CD4-positive, alpha-beta T cell treated with Interleukin-2 at 100 ng/mL for 4 hours (primary cell): Measurements from ENCODE around the gene LIN37.
"Not testable (repeated sequence)": the region's sequence is repeated elsewhere in the genome, so short reads cannot be mapped to it uniquely, and the experiment has no call there.

Experiments
- DNase-seq: peaks from one replicate; pipeline ENCODE4 v3.0.0-alpha.2; 2020; ENCODE audit warnings: low spot score

LIN37 gene

DNA sequence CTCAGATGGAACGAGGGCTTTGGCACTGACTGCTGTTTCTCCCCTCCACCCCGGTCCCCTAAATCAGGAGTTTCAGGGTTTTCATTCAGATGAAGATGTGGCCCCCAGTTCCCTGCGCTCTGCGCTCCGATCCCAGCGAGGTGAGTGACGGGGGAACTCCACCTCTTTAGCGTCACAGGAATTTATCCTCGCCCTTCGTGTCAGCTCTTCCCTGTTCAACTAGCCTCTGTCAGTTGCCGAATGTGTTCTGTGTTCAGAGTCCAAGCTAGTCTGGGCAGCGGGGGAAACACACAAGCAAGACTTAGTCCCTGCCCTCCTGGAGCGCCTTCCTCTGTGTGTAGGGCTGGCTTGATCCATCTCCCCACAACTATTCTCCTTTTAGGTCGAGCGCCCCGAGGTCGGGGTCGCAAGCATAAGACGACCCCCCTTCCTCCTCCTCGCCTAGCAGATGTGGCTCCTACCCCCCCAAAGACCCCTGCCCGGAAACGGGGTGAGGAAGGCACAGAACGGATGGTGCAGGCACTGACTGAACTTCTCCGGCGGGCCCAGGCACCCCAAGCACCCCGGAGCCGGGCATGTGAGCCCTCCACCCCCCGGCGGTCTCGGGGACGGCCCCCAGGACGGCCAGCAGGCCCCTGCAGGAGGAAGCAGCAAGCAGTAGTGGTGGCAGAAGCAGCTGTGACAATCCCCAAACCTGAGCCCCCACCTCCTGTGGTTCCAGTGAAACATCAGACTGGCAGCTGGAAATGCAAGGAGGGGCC, 28.8 kb upstream of the LIN37 start:
- DNase-seq: no peak

DNA sequence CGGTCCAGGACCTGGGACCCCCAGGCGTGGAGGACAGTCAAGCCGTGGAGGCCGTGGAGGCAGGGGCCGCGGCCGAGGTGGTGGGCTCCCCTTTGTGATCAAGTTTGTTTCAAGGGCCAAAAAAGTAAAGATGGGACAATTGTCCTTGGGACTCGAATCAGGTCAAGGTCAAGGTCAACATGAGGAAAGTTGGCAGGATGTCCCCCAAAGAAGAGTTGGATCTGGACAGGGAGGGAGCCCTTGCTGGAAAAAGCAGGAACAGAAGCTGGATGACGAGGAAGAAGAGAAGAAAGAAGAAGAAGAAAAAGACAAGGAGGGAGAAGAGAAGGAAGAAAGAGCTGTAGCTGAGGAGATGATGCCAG, 28.2 kb upstream of the LIN37 start:
- no peak for DNase-seq

DNA sequence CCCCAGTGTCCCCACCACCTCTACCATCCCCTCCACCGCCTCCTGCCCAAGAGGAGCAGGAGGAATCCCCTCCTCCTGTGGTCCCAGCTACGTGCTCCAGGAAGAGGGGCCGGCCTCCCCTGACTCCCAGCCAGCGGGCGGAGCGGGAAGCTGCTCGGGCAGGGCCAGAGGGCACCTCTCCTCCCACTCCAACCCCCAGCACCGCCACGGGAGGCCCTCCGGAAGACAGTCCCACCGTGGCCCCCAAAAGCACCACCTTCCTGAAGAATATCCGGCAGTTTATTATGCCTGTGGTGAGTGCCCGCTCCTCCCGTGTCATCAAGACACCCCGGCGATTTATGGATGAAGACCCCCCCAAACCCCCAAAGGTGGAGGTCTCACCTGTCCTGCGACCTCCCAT, 27.7 kb upstream of the LIN37 start:
- no peak for DNase-seq

DNA sequence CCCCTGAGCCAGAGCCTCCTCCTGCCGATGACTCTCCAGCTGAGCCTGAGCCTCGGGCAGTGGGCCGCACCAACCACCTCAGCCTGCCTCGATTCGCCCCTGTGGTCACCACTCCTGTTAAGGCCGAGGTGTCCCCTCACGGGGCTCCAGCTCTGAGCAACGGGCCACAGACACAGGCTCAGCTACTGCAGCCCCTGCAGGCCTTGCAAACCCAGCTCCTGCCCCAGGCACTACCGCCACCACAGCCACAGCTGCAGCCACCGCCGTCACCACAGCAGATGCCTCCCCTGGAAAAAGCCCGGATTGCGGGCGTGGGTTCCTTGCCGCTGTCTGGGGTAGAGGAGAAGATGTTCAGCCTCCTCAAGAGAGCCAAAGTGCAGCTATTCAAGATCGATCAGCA, 27.0 kb upstream of the LIN37 start:
- no peak for DNase-seq

DNA sequence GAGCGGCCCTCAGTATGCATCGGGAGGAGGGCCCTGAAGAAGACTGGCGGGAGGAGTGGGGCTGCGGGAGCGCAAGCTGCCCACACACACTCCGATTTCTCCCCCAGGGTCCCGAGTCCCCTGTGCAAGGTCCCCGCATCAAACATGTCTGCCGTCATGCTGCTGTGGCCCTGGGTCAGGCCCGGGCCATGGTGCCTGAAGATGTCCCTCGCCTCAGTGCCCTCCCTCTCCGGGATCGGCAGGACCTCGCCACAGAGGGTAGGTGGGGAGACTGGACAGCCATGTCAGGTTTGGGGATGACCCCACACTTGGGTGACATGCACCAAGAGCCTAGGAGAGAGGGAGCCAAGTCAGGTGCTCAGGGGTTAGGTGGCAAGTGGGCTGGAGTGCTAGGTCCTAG, 25.9 kb upstream of the LIN37 start:
- DNase-seq: no peak

DNA sequence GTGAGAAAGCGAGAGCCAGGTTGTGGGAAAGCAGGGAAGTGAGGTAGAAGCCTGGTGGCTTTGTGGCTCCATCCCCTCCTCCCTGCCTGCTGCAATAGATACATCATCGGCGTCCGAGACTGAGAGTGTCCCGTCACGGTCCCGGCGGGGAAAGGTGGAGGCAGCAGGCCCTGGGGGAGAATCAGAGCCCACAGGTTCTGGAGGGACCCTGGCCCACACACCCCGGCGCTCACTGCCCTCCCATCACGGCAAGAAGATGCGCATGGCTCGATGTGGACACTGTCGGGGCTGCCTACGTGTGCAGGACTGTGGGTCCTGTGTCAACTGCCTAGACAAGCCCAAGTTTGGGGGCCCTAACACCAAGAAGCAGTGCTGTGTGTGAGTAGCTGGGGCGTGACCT, 25.5 kb upstream of the LIN37 start:
- no peak for DNase-seq

DNA sequence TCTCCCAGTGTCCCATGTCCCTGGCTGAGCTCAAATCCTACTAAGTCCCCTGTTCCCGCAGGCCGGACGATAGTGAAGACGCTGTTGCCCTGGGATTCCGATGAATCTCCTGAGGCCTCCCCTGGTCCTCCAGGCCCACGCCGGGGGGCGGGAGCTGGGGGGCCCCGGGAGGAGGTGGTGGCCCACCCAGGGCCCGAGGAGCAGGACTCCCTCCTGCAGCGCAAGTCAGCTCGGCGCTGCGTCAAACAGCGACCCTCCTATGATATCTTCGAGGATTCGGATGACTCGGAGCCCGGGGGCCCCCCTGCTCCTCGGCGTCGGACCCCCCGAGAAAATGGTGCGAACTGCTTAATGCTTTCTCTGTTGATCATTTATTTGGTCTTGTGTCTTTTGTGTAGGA, 24.7 kb upstream of the LIN37 start:
- no peak for DNase-seq

DNA sequence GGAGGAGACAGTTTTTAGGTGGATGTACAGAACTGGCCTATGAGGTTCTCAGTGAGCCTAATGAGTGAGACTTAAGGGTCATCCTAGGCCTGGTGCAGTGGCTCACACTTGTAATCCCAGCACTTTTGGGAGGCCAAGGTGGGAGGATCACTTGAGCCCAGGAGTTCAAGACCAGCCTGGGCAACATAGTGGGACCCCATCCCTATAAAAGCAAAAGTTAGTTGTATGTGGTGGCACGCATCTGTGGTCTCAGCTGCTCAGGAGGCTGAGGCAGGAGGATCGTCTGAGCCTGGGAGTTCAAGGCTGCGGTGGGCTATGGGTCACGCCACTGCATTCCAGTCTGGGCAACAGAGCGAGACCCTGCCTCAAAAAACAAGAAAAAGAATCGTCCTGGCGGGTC, 24.2 kb upstream of the LIN37 start:
- DNase-seq: not testable (repeated sequence)

DNA sequence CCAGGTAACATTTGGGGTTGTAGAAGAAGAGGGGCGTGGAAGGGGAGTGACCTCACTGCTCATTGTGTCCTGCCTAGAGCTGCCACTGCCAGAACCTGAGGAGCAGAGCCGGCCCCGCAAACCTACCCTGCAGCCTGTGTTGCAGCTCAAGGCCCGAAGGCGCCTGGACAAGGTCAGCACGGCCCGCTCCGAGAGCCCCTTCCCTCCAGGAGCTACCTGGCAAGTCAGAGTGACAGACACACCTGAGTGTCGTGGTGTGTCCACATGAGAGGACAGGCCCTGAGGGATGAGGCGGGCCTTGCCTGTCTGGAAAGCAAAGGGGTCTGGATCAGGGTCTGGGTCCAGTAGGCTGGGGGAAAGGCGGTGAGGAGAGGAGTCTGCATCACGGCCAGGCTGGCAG, 23.8 kb upstream of the LIN37 start:
- DNase-seq: no peak

- DNase-seq: no peak
These were observed 23.0 kb upstream of the LIN37 start for GRCh38 chr19:35725216-35725861.

DNA sequence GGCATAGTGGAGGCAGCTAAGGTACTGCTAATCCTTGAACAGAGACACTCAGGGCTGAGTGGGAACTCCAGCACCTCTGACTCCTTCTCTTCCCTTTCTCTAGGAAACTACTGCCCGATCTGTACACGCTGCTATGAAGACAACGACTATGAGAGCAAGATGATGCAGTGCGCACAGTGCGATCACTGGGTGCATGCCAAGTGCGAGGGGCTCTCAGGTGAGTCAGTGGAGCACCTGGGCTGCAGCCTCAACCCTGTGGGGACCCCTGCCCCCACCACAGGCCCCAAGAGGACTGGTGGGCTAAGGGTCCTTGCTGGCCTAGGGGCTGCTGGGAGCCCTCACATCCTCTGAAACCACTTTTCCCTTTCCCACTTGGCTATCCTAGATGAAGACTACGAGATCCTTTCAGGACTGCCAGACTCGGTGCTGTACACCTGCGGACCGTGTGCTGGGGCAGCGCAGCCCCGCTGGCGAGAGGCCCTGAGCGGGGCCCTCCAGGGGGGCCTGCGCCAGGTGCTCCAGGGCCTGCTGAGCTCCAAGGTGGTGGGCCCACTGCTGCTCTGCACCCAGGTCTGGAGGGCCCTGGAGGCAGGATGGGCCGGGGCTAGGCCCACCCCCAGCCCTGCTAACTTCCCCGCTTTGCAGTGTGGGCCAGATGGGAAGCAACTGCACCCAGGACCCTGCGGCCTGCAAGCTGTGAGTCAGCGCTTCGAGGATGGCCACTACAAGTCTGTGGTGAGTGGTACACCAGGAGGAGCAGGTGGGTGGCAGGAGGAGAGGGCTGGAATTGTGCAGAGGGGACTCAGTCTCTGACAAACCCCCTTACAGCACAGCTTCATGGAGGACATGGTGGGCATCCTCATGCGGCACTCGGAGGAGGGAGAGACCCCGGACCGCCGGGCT, 21.1 kb upstream of the LIN37 start:
- no peak for DNase-seq

DNA sequence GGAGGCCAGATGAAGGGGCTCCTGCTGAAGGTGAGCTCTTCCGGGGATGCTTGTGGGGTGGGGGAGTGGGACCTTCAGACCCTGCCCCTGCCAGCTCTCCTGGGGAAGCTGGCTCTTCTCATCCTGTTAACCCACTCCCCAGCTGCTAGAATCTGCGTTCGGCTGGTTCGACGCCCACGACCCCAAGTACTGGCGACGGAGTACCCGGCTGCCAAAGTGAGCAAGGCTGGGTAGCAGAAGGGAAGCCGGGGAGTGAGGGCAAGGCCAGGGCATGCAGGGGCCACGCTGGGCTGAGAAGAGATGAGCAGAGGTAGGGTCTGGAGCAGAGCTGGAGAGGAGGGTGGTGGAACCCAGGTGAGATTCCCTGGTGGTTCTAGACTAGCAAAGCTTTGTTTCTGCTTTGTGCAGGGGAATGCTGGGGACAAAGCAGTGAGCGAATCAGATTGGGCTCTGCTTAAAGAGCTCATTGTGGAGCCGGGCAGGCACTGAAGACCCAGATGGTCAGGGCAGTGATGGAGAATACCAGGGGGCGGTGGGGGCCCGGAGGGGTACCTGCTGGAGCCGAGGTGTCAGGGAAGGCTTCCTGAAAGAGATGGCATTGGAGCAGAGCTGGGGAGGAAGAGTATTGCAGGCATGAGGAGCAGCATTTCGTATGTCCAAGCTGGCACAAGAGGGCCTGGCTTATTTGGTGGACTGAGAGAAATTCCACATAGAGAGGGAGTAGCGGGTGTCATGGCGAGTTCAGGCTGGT, 20.2 kb upstream of the LIN37 start:
- DNase-seq: no peak

- no peak for DNase-seq
These were observed 19.4 kb upstream of the LIN37 start for GRCh38 chr19:35729021-35729420.

DNA sequence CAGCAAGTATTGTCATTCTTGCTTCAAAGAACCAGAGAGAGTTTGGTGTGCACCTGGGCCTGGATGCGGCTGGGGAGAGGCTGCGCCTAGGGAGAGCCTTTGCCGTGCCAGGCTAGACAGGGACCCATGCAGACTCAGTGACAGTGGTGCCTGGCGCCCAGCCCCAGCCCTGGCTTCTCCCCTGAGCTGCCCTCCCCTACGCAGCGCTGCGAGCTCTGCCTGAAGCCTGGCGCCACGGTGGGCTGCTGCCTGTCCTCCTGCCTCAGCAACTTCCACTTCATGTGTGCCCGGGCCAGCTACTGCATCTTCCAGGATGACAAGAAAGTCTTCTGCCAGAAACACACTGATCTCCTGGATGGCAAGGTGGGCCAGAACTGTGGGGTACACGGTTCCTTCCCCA, 18.6 kb upstream of the LIN37 start:
- DNase-seq: no peak

DNA sequence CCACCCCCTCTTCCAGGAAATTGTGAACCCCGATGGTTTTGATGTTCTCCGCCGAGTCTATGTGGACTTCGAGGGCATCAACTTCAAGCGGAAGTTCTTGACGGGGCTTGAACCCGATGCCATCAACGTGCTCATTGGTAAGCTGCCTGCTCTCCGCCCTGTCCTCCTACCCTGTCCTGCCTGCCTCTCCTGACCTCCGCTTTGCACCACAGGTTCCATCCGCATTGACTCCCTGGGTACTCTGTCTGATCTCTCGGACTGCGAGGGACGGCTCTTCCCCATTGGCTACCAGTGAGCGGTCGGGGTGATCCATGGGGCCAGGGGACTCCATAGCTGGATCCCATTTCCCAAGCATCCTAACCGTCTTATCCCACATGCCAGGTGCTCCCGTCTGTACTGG, 18.1 kb upstream of the LIN37 start:
- DNase-seq: no peak

DNA sequence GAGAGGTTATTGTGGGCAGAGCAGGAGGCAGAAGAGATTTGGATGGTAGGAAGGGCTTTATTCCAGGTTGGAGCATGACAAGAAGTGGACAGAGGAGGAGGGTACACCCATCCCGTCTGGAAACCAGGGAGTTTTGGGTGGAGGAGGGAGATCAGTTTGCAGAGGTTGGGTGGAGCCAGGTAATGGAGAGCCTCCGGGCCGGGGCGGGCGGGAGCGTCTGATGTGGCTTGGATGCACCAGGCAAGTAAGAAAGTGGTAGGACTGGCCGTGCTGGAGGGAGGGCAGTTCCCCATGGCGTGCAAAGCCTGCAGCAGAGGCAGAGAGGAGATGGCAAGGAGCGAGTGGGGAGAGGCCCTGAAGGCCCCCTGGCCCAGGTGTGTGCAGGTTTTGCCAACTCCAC, 17.0 kb upstream of the LIN37 start:
- DNase-seq: no peak

- no peak for DNase-seq
These were observed 16.5 kb upstream of the LIN37 start for GRCh38 chr19:35731779-35732405.

DNA sequence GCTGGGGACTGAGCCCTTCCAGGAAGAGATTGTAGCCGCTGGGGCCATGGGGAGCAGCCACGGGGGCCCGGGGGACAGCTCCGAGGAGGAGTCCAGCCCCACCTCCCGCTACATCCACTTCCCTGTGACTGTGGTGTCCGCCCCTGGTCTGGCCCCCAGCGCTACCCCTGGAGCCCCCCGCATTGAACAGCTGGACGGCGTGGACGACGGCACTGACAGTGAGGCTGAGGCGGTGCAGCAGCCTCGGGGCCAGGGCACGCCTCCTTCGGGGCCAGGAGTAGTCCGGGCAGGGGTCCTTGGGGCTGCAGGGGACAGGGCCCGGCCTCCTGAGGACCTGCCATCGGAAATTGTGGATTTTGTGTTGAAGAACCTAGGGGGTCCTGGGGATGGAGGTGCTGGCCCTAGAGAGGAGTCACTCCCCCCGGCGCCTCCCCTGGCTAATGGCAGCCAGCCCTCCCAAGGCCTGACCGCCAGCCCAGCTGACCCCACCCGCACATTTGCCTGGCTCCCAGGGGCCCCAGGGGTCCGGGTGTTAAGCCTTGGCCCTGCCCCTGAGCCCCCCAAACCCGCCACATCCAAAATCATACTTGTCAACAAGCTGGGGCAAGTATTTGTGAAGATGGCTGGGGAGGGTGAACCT, 15.7 kb upstream of the LIN37 start:
- DNase-seq: no peak

GRCh38 chr19:35733180-35734125, 14.9 kb upstream of the LIN37 start:
- DNase-seq: no peak

DNA sequence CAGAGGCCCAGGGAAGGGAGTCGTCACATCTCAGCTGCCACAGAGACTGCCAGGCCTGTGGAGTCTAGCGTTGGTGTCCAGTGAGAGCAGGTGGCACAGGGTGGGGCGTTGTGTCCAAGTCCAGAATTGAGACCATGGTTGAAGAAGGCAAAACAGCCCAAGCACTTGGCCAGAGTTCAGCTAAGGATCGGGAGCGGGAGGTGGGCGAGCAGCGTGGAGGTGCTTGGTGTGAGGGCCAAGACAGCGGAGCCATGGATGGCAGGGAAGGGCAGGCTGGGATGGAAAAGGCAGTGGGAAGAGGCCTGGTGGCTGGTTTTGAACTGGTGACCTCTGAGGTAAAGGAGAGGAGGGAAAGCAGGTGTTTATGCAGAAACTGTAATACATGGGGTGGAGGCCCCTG, 14.1 kb upstream of the LIN37 start:
- no peak for DNase-seq
